Suppressor macrophage treated with lipopolysaccharide for 1 hour (primary cell): Measurements from ENCODE around the gene PMM2.
A peak's percentile ranks its signal among the peaks of the same experiment; 100 is the strongest.
"Not testable (repeated sequence)": the region's sequence is repeated elsewhere in the genome, so short reads cannot be mapped to it uniquely, and the experiment has no call there.

Source experiments
- DNase-seq, 3 donors: peaks; one replicate each; pipeline ENCODE4 v3.0.0-alpha.2; 2020 to 2022

PMM2 gene

GRCh38 chr16:8869212-8869987 is 71.8 kb downstream of the PMM2 start:
- DNase-seq, result peak in 1 of 3 donors; percentile 25

GRCh38 chr16:8869988-8870241 is 72.3 kb downstream of the PMM2 start:
- not testable (repeated sequence) for DNase-seq

GRCh38 chr16:8872071-8872470 is 74.4 kb downstream of the PMM2 start:
- DNase-seq, result no peak

GRCh38 chr16:8872967-8873865 is 75.6 kb downstream of the PMM2 start:
- peak in 1 of 3 donors; percentile 27 for DNase-seq

GRCh38 chr16:8873866-8874195 is 76.2 kb downstream of the PMM2 start:
- DNase-seq, result not testable (repeated sequence)

- no peak for DNase-seq
Observed at GRCh38 chr16:8874388-8874787, 76.7 kb downstream of the PMM2 start.

GRCh38 chr16:8875317-8875716 is 77.7 kb downstream of the PMM2 start:
- not testable (repeated sequence) for DNase-seq

GRCh38 chr16:8877894-8878522 is 80.4 kb downstream of the PMM2 start:
- no peak for DNase-seq

- DNase-seq, result no peak
Observed at GRCh38 chr16:8878523-8878911, 80.9 kb downstream of the PMM2 start.

GRCh38 chr16:8880839-8881510 is 83.3 kb downstream of the PMM2 start:
- DNase-seq, result no peak

- no peak for DNase-seq
Observed at GRCh38 chr16:8882041-8882617, 84.5 kb downstream of the PMM2 start, which contains the start of gene LITAFD. TSS of gene LITAFD (plus strand) at chr16:8882351. CDS start at chr16:8884356, 2,005 bp downstream.

- DNase-seq, result no peak
Observed at GRCh38 chr16:8882725-8883377, 85.2 kb downstream of the PMM2 start.

GRCh38 chr16:8885674-8886592 is 88.3 kb downstream of the PMM2 start:
- DNase-seq, result peak in 2 of 3 donors; percentile 31 to 37

GRCh38 chr16:8886593-8887430 is 89.2 kb downstream of the PMM2 start:
- no peak for DNase-seq

GRCh38 chr16:8887431-8887765 is 89.8 kb downstream of the PMM2 start:
- no peak for DNase-seq

- DNase-seq, result no peak
Observed at GRCh38 chr16:8887952-8888560, 90.4 kb downstream of the PMM2 start.

GRCh38 chr16:8888951-8889892 is 91.6 kb downstream of the PMM2 start:
- no peak for DNase-seq

- no peak for DNase-seq
Observed at GRCh38 chr16:8889893-8890548, 92.4 kb downstream of the PMM2 start.
